Adrenal gland (tissue), 12 donors: Measurements from ENCODE around the gene BCAT1. TPM values are rescaled to one million over a fixed set of nuclear protein-coding genes. Genes with fewer than 3 reads are reported as not detected.

ENCODE experiments used
- DNase-seq, 7 donors: peaks; one replicate each; pipeline ENCODE4 v3.0.0-alpha.2; 2019 to 2020
- H3K27ac ChIP-seq, 5 donors: fragments of 200-600 bp; sonication (generic) in 4 of 5; 1 replicate in 3 of 5; 2 replicates in 2 of 5; pipeline versions ENCODE4 v1.5.1 to v1.8.0; 2016 to 2020; ENCODE audit warnings: mild to moderate bottlenecking in 1 of 5
- H3K27me3 ChIP-seq: fragments of 200-600 bp; 2 replicates; pipeline ENCODE4 v1.8.0; 2021
- H3K36me3 ChIP-seq, 2 donors: fragments of 200-600 bp; replicated peaks in 1 of 2; 1 replicate in 1 of 2; 2 replicates in 1 of 2; pipeline versions ENCODE4 v1.5.1 to v1.8.0; 2018 to 2022
- H3K4me1 ChIP-seq, 2 donors: fragments of 200-600 bp; replicated peaks in 1 of 2; 1 replicate in 1 of 2; 2 replicates in 1 of 2; pipeline versions ENCODE4 v1.5.1 to v1.8.0; 2018 to 2021
- H3K4me3 ChIP-seq, 4 donors: fragments of 200-600 bp; sonication (generic) in 3 of 4; one replicate each; pipeline ENCODE4 v1.5.1; 2016 to 2018
- H3K9me3 ChIP-seq, 3 donors: fragments of 200-600 bp; sonication (generic) in 1 of 3; replicated peaks in 1 of 3; 1 replicate in 2 of 3; 2 replicates in 1 of 3; pipeline versions ENCODE4 v1.5.1 to v1.8.0; 2016 to 2021
- CTCF ChIP-seq, 6 experiments: fragments of 450-650 bp in 4 of 6; fragments of 200-600 bp in 2 of 6; sonication (generic) in 1 of 6; IDR thresholded peaks; 1 replicate in 5 of 6; 2 replicates in 1 of 6; pipeline versions ENCODE4 v1.5.1 to v1.8.0; 2016 to 2021; ENCODE audit warnings: antibody characterized with exemption in 6 of 6, mild to moderate bottlenecking in 2 of 6, moderate library complexity in 1 of 6
- POLR2A ChIP-seq, 2 donors: fragments of 450-650 bp; IDR thresholded peaks; one replicate each; pipeline ENCODE4 v1.6.1; 2017; ENCODE audit warnings: antibody characterized with exemption in 2 of 2, mild to moderate bottlenecking in 2 of 2, moderate library complexity in 1 of 2
- WGBS, 4 donors: extraction: QIAGEN DNeasy Blood & Tissue Kit in 2 of 4; methylation state at CpG; one replicate each; pipeline versions ENCODE4 v1.1.5 to v1.1.7; 2013 to 2017; 5-methylcytosine and 5-hydroxymethylcytosine counted together
- intact Hi-C, 2 donors: fragments of 100-400 bp; cut with DNase I; formaldehyde crosslinking; loops; one replicate each; pipeline versions ENCODE4 v1.14.1 to v1.15.0; 2022 to 2023
- polyA plus RNA-seq, 3 donors: library from polyadenylated mRNA; stranded (reverse); fragments of 200-250 nt in 2 of 3; fragments of 350-450 nt in 1 of 3; fragmentation: Illumina TruSeq in 1 of 3; extraction: RNeasy Lipid Tissue Mini Kit (QIAGEN cat#74804) in 1 of 3; gene quantifications; one replicate each; pipeline ENCODE4 v1.2.3, GENCODE V29; 2013 to 2014
- total RNA-seq, 9 donors: library from RNA; depleted of rRNA in 4 of 9; stranded (reverse); fragments of >200 nt in 4 of 9; fragments of 120-200 nt in 1 of 9; fragmentation: NEBNext Ultra II Directional in 1 of 9; extraction: Animal tissue kit (Norgen Biotek cat#: 25700) in 1 of 9; gene quantifications; one replicate each; pipeline versions ENCODE4 v1.1.0 to v1.2.4, GENCODE V29; 2013 to 2023
- donor health status: healthy with polysubstance abuse.
- donor health status: Bipolar disorder and iron deficiency.
- donor health status: DM: yes; HTN: yes; CAD: no.
- donor health status: DM: no; HTN: no; CAD: no.
- donor health status: DM: no; HTN: no; CAD: no.
- donor health status: DM: yes; HTN: yes; CAD: no.

Gene BCAT1
- total and polyA plus RNA-seq, 12 donors = 2.1 to 41.5 (median 20.1) TPM

GRCh38 chr12:24881724-24882371, 67.1 kb downstream of the BCAT1 start:
- TF ChIP-seq POLR2A (IDR thresholded peaks at IDR 0.05) (no peak), CTCF (IDR thresholded peaks at IDR 0.05) (no peak)
- Histone ChIP-seq H3K4me3 (no peak overlapping the region), H3K27me3 (no peaks in the 10 kb centered on the region), H3K36me3 (no peaks in the 10 kb centered on the region), H3K27ac (no peak overlapping the region), H3K9me3 (no peaks in the 10 kb centered on the region), H3K4me1 (no peaks in the 10 kb centered on the region)
- 90 to 95% (median 93%) methylated on average over 4 of the region's 4 CpGs for WGBS, 4 donors
- intact Hi-C loops = no loop called here
- DNase-seq = no peak

DNA sequence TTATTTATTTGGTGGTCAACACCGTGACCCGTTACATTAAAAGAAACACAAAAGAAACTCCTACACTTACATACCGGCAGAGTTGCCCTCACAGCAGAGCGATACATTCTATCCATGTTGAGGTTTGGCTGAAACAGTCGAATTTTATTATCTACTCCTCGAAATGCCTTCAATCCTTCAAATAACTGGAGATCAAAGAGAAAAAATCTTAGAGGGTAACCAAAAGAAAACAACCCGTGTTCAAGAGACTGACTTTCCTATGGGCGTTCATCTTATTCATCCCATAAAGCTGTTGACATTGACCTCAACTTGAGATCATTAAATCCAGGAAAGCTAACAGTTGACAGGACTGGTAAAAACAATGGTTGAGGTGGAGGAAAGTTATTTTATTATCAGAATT, 67.7 kb downstream of the BCAT1 start:
- Histone ChIP-seq H3K4me3 (no peak overlapping the region), H3K4me1 (no peaks in the 10 kb centered on the region), H3K27ac (no peak overlapping the region), H3K27me3 (no peaks in the 10 kb centered on the region), H3K9me3 (no peaks in the 10 kb centered on the region), H3K36me3 (no peaks in the 10 kb centered on the region)
- intact Hi-C loops = no loop called here
- TF ChIP-seq POLR2A (IDR thresholded peaks at IDR 0.05) (no peak), CTCF (IDR thresholded peaks at IDR 0.05) (no peak)
- no peak for DNase-seq
- WGBS, 4 donors = 79 to 84% (median 82%) methylated on average over 8 of the region's 8 CpGs

GRCh38 chr12:24880732-24881131, 68.2 kb downstream of the BCAT1 start:
- intact Hi-C loops = no loop called here
- H3K27me3 ChIP-seq = no peaks in the 10 kb centered on the region

DNA sequence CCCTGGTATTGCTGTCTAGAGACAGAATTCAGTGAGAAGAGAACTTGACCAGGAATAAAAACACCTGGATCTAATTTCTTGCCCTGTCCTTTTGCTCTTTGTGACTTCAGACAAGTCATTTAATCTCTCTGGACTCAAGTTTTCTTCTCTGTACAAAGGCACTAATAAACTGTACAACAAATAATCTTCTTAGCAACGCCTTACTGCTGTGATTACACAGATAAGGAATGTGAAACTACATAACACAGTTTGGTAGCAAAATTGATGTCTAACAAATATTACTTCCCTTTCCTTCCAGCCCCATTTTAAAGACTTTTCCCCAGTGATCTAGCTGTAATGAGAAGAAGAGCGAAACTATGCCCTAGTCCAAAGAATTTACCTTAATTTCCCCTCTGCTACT, 69.3 kb downstream of the BCAT1 start:
- WGBS, 4 donors = 65 to 83% (median 74%) methylated on average over 2 of the region's 2 CpGs
- no peak overlapping the region for H3K4me3 ChIP-seq
- H3K27ac ChIP-seq = no peak overlapping the region
- no peaks in the 10 kb centered on the region for H3K9me3 ChIP-seq
- no peaks in the 10 kb centered on the region for H3K4me1 ChIP-seq
- H3K27me3 ChIP-seq = no peaks in the 10 kb centered on the region
- no peak for TF ChIP-seq CTCF (IDR thresholded peaks at IDR 0.05)
- no peak for TF ChIP-seq POLR2A (IDR thresholded peaks at IDR 0.05)
- no peak for DNase-seq
- intact Hi-C loops = no loop called here
- no peaks in the 10 kb centered on the region for H3K36me3 ChIP-seq

More at GRCh38 chr12:24880732-24881131, 68.2 kb downstream of the BCAT1 start:
- TF ChIP-seq POLR2A (IDR thresholded peaks at IDR 0.05) = no peak
- TF ChIP-seq CTCF (IDR thresholded peaks at IDR 0.05) = no peak
- H3K9me3 ChIP-seq = no peaks in the 10 kb centered on the region
- H3K27ac ChIP-seq = no peak overlapping the region
- H3K4me3 ChIP-seq = no peak overlapping the region
- WGBS, 4 donors = 90 to 96% (median 91%) methylated on average over 5 of the region's 5 CpGs
- no peak for DNase-seq
- H3K36me3 ChIP-seq = no peaks in the 10 kb centered on the region
- no peaks in the 10 kb centered on the region for H3K4me1 ChIP-seq
